Measurements from ENCODE around the gene FAM200B.

DNA sequence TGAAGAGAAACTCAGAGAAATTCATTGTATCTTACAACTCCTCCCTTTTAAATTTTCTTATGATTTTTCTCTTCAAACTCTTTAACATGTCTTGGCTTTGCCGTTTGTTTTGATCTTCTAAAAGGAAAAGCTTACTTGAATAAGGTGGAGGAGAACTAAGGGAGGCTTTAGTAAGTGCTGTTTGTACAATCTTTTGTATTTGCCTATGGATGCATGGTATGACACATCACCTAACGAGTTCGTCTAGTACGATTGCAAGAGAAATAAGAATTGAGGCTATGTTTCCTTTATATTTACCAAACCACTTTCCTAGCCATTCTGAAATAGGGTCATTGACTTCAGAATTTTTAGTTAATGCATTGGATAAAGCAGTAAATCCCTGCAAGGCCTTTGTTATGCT is 12.8 kb downstream of the FAM200B start:
- TF ChIP-seq, protein P1, sequence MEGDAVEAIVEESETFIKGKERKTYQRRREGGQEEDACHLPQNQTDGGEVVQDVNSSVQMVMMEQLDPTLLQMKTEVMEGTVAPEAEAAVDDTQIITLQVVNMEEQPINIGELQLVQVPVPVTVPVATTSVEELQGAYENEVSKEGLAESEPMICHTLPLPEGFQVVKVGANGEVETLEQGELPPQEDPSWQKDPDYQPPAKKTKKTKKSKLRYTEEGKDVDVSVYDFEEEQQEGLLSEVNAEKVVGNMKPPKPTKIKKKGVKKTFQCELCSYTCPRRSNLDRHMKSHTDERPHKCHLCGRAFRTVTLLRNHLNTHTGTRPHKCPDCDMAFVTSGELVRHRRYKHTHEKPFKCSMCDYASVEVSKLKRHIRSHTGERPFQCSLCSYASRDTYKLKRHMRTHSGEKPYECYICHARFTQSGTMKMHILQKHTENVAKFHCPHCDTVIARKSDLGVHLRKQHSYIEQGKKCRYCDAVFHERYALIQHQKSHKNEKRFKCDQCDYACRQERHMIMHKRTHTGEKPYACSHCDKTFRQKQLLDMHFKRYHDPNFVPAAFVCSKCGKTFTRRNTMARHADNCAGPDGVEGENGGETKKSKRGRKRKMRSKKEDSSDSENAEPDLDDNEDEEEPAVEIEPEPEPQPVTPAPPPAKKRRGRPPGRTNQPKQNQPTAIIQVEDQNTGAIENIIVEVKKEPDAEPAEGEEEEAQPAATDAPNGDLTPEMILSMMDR (IDR thresholded peaks at IDR 0.05; ENCODE audit: low read depth, low read length, poor library complexity, severe bottlenecking) = no peak
- no peak for TF ChIP-seq EZH2phosphoT487 (IDR thresholded peaks at IDR 0.05; ENCODE audit: borderline replicate concordance, low read length)
